Stimulated activated CD8-positive, alpha-beta memory T cell treated with anti-CD3 and anti-CD28 coated beads, Interleukin-7, amount 100 ng/mL, for 24 hours (primary cell): ENCODE measurements around the gene NFKB2.

Experiments used
- DNase-seq: peaks from one replicate; pipeline ENCODE4 v3.0.0-alpha.2; 2020; ENCODE audit warnings: low read depth

Gene NFKB2

GRCh38 chr10:102394801-102395399, 605 bp upstream of the NFKB2 start:
- no peak for DNase-seq

DNA sequence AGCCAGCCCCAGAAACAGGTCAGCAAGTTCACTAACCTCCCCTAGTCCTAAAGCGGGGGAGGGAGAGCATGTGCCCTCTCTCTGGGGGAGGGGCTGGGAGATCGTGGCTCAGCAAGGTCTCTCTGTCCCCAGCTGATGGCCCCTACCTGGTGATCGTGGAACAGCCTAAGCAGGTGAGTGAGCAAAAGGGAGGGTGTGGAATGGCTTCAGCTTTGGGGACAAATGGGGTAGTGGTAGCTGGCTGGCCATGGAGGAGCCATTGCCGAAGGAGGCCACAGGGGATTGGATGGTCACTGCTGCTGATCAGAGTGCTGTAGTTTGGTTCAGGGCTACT, 779 bp downstream of the NFKB2 start:
- DNase-seq: no peak

DNA sequence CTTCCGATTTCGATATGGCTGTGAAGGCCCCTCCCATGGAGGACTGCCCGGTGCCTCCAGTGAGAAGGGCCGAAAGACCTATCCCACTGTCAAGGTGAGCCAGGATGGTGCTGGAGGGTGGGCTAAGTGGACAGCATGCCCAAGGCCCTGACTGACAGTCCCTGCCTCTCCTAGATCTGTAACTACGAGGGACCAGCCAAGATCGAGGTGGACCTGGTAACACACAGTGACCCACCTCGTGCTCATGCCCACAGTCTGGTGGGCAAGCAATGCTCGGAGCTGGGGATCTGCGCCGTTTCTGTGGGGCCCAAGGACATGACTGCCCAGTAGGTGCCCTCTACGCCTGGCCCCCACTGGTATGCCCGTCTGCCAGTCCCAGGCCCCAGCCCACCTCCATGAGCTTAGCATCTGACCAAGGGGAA, 1.2 kb downstream of the NFKB2 start:
- no peak for DNase-seq

DNA sequence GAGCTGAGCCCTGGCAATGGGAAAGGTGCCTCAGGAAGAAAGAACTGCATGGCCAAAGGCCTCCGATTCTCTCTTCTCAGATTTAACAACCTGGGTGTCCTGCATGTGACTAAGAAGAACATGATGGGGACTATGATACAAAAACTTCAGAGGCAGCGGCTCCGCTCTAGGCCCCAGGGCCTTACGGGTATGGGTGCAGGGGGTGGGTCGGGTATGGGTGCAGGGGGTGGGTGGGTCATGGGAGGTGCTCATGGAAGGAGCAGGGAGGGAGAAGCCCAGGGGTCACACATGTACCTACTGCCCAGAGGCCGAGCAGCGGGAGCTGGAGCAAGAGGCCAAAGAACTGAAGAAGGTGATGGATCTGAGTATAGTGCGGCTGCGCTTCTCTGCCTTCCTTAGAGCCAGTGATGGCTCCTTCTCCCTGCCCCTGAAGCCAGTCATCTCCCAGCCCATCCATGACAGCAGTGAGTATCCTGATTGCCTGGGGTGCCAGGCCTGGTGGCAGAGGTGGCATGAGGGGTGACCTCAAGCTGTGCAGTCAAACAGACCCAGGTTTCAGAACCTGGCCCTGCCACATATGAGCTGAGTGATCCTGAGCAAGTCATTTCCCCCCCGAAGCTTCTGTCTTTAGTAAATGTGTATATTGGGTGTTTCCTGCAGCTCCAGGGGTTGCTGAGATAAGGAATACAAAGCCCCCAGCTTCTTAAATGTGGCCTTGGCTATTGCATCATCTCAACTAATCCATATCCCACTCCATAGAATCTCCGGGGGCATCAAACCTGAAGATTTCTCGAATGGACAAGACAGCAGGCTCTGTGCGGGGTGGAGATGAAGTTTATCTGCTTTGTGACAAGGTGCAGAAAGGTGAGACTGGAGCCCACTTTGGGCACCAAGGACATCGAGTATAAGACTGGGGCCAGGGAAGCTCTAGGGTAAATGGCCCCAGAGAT, 2.0 kb downstream of the NFKB2 start:
- DNase-seq: no peak

- DNase-seq: no peak
These were observed 2.9 kb downstream of the NFKB2 start for GRCh38 chr10:102398172-102399020.

DNA sequence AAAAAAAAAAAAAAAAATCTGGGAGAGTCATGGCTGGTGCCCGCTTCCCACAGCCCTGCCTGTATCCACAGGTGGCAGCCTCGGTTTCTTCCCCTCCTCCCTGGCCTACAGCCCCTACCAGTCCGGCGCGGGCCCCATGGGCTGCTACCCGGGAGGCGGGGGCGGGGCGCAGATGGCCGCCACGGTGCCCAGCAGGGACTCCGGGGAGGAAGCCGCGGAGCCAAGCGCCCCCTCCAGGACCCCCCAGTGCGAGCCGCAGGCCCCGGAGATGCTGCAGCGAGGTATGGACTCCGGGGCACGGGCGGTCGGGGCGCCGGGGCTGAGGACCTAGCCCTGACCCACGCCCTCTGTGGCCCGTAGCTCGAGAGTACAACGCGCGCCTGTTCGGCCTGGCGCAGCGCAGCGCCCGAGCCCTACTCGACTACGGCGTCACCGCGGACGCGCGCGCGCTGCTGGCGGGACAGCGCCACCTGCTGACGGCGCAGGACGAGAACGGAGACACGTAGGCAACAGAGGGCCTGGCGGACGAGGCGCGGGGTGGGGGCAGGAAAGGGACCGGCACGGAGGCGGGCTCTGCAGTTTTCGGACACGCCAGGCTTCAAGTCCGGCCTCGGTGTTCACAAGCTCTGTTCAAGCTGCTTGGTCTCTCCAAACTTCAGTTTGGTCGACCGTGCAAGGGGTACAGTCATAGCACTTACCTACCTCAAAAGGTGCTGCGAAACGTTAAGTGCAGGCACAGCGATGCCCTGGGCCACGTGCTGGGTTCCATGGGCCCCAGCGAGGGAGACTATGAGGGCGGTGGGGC, 3.9 kb downstream of the NFKB2 start:
- DNase-seq: peak; percentile 69

DNA sequence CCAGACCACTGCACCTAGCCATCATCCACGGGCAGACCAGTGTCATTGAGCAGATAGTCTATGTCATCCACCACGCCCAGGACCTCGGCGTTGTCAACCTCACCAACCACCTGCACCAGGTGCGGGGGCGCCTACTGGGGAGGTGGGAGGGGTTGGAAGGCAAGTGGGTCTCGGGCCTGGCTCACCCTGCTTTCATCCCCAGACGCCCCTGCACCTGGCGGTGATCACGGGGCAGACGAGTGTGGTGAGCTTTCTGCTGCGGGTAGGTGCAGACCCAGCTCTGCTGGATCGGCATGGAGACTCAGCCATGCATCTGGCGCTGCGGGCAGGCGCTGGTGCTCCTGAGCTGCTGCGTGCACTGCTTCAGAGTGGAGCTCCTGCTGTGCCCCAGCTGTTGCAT, 4.6 kb downstream of the NFKB2 start:
- no peak for DNase-seq

GRCh38 chr10:102400598-102401341, 5.3 kb downstream of the NFKB2 start:
- no peak for DNase-seq

- no peak for DNase-seq
These were observed 5.8 kb downstream of the NFKB2 start for GRCh38 chr10:102401342-102401654.

GRCh38 chr10:102401735-102402511, 6.4 kb downstream of the NFKB2 start:
- no peak for DNase-seq

DNA sequence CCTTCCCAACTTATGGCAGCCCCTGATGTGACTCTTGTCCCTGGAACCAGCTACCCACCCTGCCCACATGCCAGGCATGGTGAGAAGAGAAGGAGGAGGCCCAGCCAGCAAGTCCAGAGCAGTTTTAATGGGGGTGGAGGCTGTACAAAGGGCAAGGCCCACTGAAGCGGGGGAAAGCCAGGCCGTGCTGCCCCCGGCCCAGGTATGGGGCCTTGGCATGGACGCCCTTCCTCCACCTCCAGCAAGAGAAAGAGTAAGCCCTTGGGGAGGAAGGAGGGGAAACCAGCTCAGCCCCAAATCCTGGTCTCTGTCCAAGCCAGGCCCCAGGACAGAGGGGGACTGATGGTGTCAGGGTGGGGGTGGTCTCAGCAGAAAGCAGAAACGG, 7.0 kb downstream of the NFKB2 start:
- no peak for DNase-seq

- DNase-seq: no peak
These were observed 7.6 kb downstream of the NFKB2 start for GRCh38 chr10:102403115-102403514.

DNA sequence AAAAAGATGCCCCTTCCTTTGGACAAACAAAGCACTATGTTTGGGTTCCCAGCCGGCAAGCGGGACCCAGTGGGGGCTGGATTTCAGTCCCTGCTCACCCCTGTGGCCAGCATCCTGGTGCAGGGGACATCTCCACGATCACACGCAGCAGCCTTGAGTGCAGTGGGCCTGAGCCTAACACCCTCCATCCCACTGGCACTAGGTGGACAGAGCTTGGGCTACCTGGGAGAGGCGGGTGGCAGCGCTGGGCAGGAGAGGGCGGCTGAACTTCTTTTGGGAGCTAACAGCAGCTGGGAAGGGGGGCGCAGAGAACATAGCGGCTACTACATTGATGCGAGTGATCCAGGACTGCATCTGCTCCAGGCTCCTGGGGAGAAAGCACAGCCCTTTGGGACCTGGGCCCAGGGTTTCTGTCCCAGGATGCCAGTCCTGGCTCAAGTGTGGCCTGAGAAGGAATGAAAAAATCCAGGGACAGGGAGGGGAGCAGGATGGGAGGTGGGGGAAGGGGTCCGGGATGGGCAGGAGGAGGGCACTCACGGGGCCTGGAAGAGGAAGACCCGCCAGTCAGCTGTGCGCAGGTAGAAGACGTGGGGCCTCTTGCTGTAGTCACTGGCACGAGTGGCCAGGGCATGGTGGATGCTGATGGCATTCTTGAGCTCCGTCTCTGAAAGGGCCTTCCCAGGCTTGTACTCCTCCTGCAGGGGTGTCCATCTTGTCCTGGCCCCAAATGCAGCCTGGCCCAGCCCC, 9.0 kb downstream of the NFKB2 start:
- DNase-seq: no peak

DNA sequence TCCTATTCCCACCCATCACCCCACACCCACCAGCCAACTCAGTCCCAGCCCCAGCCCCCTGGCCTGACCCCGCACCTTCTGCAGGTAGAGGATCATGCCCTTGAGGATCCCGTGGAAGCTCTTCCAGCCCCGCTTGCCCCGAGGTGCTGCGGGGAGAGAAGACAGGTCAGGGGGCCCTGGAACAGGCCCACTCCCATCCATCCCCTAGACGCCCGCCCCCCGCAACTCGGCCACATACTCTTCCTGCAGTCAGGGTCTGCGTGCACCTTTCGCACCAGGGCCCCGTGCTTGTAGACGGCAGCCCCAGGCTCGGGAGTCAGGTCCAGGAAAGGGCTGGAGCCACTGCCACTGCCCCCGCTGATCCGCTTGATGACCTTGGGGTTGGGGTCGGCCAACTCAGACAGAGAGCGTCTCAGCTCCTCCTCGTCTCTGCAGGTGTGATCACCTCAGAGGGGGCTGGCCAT, 9.6 kb downstream of the NFKB2 start:
- no peak for DNase-seq

- DNase-seq: no peak
These were observed 10.1 kb downstream of the NFKB2 start for GRCh38 chr10:102405632-102406031.

DNA sequence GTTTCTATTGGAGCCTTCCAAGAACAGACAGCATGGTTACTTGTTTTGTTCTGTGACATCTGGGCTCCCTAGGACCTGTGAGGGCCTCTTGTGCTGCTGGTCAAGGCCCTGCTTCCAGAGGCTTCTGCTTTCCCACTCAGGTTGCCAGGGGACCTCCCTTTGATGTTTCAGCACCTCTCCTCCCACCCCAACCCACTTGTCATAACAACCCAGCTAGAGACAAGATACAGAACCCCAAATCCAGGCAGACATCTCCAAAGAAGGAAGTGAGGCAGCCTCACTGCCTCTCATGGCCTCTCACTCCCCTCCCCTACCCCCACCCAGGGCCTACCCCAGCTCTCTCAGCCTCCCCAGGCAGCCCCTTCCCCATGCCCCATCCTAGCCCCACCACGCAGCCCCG, 11.3 kb downstream of the NFKB2 start:
- no peak for DNase-seq

DNA sequence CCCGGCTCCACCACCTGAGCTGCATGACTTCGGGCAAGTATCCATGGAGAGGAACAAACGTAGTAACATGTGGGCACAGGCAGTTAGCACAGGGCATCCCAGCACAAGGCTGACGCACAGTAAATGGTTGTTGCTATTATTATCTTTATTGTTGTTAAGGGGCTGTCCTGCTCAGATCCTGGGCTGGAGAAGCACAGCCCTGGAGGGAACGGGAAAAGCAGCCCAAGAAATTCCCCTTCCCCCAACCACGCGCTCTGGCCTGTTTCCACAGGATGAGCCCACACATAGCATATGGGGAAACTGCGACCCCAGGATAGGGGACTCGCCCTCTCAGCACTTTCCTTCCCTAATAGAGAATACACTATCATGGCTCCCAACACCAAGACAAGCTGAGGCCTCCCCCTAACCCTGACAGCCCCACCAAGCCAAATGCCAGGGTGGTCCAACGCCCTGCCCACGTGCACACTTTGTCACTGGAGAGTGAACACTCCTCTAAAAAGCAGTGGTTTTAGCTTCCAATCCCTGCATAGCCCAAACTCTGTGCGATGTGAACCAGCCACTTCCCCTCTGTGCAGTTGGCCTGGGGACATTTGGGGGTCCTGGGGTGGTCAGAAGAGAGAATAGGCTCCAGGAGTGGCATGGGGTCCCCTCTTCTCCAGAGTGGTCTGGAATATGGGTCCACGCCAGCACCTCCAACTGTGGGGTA, 12.1 kb downstream of the NFKB2 start:
- no peak for DNase-seq

DNA sequence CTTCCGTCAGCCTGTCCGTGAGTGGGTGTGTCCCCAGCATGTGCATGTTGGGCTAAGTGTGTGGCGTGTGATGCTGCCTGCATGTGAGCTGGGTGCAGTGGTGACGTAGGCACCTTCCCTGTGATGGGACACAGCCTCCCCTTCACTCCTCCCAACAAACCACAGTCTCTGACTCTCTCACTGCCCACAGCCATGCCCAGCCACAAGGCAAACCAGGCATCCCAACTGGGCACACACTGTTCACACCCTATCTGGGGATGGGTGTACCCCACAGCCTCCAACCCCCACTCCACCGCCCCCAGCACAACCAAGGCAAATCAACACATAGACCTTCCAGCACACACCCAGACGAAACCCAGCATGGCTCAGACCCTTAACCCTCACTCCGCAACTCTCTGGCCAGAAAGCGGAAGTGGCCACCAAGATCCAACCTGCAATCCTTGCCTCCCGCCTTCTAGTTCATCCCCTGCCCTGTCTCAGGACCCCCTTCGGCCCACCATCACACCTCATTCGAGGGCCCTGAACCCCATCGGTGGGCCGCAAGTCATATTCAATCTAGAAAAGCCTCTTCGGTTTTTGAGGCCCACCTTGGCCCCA, 12.7 kb downstream of the NFKB2 start:
- DNase-seq: no peak
